ENCODE measurements around the gene CCDC27.

Gene CCDC27

GRCh38 chr1:3752400-3752945 lies at the start of gene CCDC27:
CCDC27 (plus strand) TSS chr1:3752450; CDS start chr1:3752482, 32 bp downstream.
- no peaks in the 10 kb centered on the region for H3K36me3 Mint-ChIP-seq (ENCODE audit: low read depth)
- H3K9me3 Mint-ChIP-seq, result no peaks in the 10 kb centered on the region
- peaks cover 21% of the 10 kb centered on the region for H3K4me1 Mint-ChIP-seq
- DNase-seq, result no peak
- H3K4me3 Mint-ChIP-seq, result no peak within 1 kb of the TSS
- H3K27ac Mint-ChIP-seq, result no peak within 1 kb of the TSS
- H3K27me3 Mint-ChIP-seq (ENCODE audit: low read depth, poor library complexity), result peaks cover 31% of the 10 kb centered on the region
- no peak for TF ChIP-seq CTCF (IDR thresholded peaks at IDR 0.05)

GRCh38 chr1:3702528-3702927 lies 49.7 kb upstream of the CCDC27 start:
- Mint-ChIP-seq H3K4me1 (peaks cover 41% of the 10 kb centered on the region), H3K27ac (no peak overlapping the region), H3K27me3 (ENCODE audit: low read depth, poor library complexity) (peaks cover 24% of the 10 kb centered on the region), H3K9me3 (no peaks in the 10 kb centered on the region), H3K36me3 (ENCODE audit: low read depth) (no peaks in the 10 kb centered on the region), H3K4me3 (no peak overlapping the region)
- no peak for DNase-seq
- no peak for TF ChIP-seq CTCF (IDR thresholded peaks at IDR 0.05)

GRCh38 chr1:3702990-3703728 lies 49.1 kb upstream of the CCDC27 start:
- peak; percentile 23 for TF ChIP-seq CTCF (IDR thresholded peaks at IDR 0.05)
- H3K4me1 Mint-ChIP-seq, result peaks cover 37% of the 10 kb centered on the region
- no peaks in the 10 kb centered on the region for H3K36me3 Mint-ChIP-seq (ENCODE audit: low read depth)
- H3K27me3 Mint-ChIP-seq (ENCODE audit: low read depth, poor library complexity), result peaks cover 30% of the 10 kb centered on the region
- peak; percentile 41 for DNase-seq
- no peak overlapping the region for H3K4me3 Mint-ChIP-seq
- no peak overlapping the region for H3K27ac Mint-ChIP-seq
- H3K9me3 Mint-ChIP-seq, result no peaks in the 10 kb centered on the region

- H3K4me1 Mint-ChIP-seq, result peaks cover 37% of the 10 kb centered on the region
- peaks cover 33% of the 10 kb centered on the region for H3K27me3 Mint-ChIP-seq (ENCODE audit: low read depth, poor library complexity)
Observed at GRCh38 chr1:3703786-3704371, 48.4 kb upstream of the CCDC27 start.

GRCh38 chr1:3705341-3705950 lies 46.8 kb upstream of the CCDC27 start:
- Mint-ChIP-seq H3K9me3 (no peaks in the 10 kb centered on the region), H3K27ac (peak overlapping the region; percentile 45), H3K4me1 (peaks cover 28% of the 10 kb centered on the region), H3K4me3 (no peak overlapping the region), H3K27me3 (ENCODE audit: low read depth, poor library complexity) (peaks cover 33% of the 10 kb centered on the region), H3K36me3 (ENCODE audit: low read depth) (no peaks in the 10 kb centered on the region)
- no peak for DNase-seq
- TF ChIP-seq CTCF (IDR thresholded peaks at IDR 0.05), result no peak

More at GRCh38 chr1:3703786-3704371, 48.4 kb upstream of the CCDC27 start:
- no peak for TF ChIP-seq CTCF (IDR thresholded peaks at IDR 0.05)
- no peak overlapping the region for H3K4me3 Mint-ChIP-seq
- no peaks in the 10 kb centered on the region for H3K36me3 Mint-ChIP-seq (ENCODE audit: low read depth)
- DNase-seq, result no peak
- no peak overlapping the region for H3K27ac Mint-ChIP-seq
- no peaks in the 10 kb centered on the region for H3K9me3 Mint-ChIP-seq

Measured in nephron progenitor cell (in vitro differentiated cells).